ENCODE data around the gene FDX2.

DNA sequence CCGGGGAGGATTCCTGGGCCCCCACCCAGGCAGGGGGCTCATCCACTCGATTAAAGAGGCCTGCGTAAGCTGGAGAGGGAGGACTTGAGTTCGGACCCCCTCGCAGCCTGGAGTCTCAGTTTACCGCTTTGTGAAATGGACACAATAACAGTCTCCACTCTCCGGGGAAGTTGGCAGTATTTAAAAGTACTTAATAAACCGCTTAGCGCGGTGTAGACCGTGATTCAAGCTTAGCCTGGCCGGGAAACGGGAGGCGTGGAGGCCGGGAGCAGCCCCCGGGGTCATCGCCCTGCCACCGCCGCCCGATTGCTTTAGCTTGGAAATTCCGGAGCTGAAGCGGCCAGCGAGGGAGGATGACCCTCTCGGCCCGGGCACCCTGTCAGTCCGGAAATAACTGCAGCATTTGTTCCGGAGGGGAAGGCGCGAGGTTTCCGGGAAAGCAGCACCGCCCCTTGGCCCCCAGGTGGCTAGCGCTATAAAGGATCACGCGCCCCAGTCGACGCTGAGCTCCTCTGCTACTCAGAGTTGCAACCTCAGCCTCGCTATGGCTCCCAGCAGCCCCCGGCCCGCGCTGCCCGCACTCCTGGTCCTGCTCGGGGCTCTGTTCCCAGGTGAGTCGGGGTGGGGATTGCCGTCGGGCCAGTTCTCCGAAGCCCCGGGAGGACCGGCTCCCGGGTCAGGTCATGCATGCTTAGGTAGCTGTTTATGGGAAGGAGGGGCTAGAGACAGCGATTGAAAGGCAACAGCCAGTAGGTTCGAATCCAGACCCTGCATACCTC is 45.0 kb downstream of the FDX2 start, which contains the start of gene ICAM1:
- no peak for TF ChIP-seq RAD21 (IDR thresholded peaks at IDR 0.05; ENCODE audit: low read length)
- TF ChIP-seq, protein P1, sequence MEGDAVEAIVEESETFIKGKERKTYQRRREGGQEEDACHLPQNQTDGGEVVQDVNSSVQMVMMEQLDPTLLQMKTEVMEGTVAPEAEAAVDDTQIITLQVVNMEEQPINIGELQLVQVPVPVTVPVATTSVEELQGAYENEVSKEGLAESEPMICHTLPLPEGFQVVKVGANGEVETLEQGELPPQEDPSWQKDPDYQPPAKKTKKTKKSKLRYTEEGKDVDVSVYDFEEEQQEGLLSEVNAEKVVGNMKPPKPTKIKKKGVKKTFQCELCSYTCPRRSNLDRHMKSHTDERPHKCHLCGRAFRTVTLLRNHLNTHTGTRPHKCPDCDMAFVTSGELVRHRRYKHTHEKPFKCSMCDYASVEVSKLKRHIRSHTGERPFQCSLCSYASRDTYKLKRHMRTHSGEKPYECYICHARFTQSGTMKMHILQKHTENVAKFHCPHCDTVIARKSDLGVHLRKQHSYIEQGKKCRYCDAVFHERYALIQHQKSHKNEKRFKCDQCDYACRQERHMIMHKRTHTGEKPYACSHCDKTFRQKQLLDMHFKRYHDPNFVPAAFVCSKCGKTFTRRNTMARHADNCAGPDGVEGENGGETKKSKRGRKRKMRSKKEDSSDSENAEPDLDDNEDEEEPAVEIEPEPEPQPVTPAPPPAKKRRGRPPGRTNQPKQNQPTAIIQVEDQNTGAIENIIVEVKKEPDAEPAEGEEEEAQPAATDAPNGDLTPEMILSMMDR (conservative IDR thresholded peaks at IDR 0.05; ENCODE audit: low read depth, low read length) = no peak
